GM12878 (cell line): ENCODE measurements around the gene SNX19. TPM values are rescaled to one million over a fixed set of nuclear protein-coding genes. Genes with fewer than 3 reads are reported as not detected.

Source experiments
- ATAC-seq: fragments of 200-7000 bp; cut with Tn5 transposase; 3 replicates; pipeline ENCODE4 v1.9.1; 2020; ENCODE audit warnings: mild to moderate bottlenecking, moderate library complexity
- BruUV-seq: library from RNA; stranded (reverse); fragments of 400-500 nt; replicated peaks from 2 replicates; lab custom pipeline; 2021; lab: Mats Ljungman, UMichigan
- CTCF ChIA-PET: fragments of 300-600 bp; sonication (Branson Sonifier 250); formaldehyde crosslinking; extraction: SDS; loops from one replicate; lab custom pipeline; 2021; ENCODE audit warnings: inconsistent platforms; lab: Yijun Ruan, JAX
- POLR2A ChIA-PET: fragments of 350-600 bp; formaldehyde crosslinking; extraction: SDS; loops from one replicate; lab custom pipeline; 2021; ENCODE audit warnings: inconsistent platforms; lab: Charles Lee
- RAD21 ChIA-PET: fragments of 300-600 bp; sonication (Branson Sonifier 250); formaldehyde crosslinking; loops from one replicate; lab custom pipeline; 2023; ENCODE audit warnings: antibody characterized with exemption; ENCODE audit not compliant: unreplicated experiment; lab: Charles Lee
- SMC1A ChIA-PET: fragments of 300-600 bp; sonication (Branson Sonifier 250); formaldehyde crosslinking; loops from one replicate; lab custom pipeline; 2023; ENCODE audit not compliant: unreplicated experiment, uncharacterized antibody; lab: Charles Lee
- DNase-seq: peaks from one replicate; pipeline ENCODE4 v3.0.0-alpha.2; 2011; ENCODE audit warnings: low read depth, low spot score
- FAIRE-seq: peaks from 3 replicates; lab custom pipeline; 2011; peaks lifted over from hg19 to GRCh38; lab: Jason Lieb, UNC
- H2AFZ ChIP-seq: 2 replicates; pipeline ENCODE4 v1.6.0; 2011; ENCODE audit warnings: low read depth, low read length, control low read depth; ENCODE audit not compliant: control insufficient read depth
- H3K27ac ChIP-seq: 2 replicates; pipeline ENCODE4 v1.5.1; 2011; ENCODE audit warnings: control low read depth; ENCODE audit not compliant: control insufficient read depth, insufficient read depth
- H3K27me3 ChIP-seq, 2 experiments: replicated peaks in 1 of 2; 2 replicates each; pipeline versions ENCODE4 v1.6.0 to v1.6.1; 2011; ENCODE audit warnings: low read length in 1 of 2; ENCODE audit not compliant: control insufficient read depth in 2 of 2, insufficient read depth in 2 of 2
- H3K36me3 ChIP-seq, 2 experiments: 2 replicates each; pipeline ENCODE4 v1.5.1; 2011; ENCODE audit warnings: low read length in 1 of 2; ENCODE audit not compliant: control insufficient read depth in 2 of 2, insufficient read depth in 2 of 2
- H3K4me1 ChIP-seq: 2 replicates; pipeline ENCODE4 v1.6.1; 2011; ENCODE audit warnings: mild to moderate bottlenecking, low read length, moderate library complexity, mixed read lengths; ENCODE audit not compliant: control insufficient read depth, insufficient read depth
- H3K4me2 ChIP-seq: 2 replicates; pipeline ENCODE4 v1.6.0; 2011; ENCODE audit warnings: control low read depth; ENCODE audit not compliant: control insufficient read depth, insufficient read depth
- H3K4me3 ChIP-seq: fragments of 200-600 bp; sonication (generic); 2 replicates; pipeline ENCODE4 v1.5.1; 2016
- H3K79me2 ChIP-seq: 2 replicates; pipeline ENCODE4 v1.6.0; 2011; ENCODE audit warnings: low read length; ENCODE audit not compliant: control insufficient read depth, insufficient read depth
- H3K9ac ChIP-seq: 2 replicates; pipeline ENCODE4 v1.8.0; 2011; ENCODE audit warnings: low read length, control low read depth, mixed read lengths; ENCODE audit not compliant: control insufficient read depth, insufficient read depth
- H3K9me3 ChIP-seq: replicated peaks from 3 replicates; pipeline ENCODE4 v1.5.1; 2011; ENCODE audit warnings: mild to moderate bottlenecking, low read length; ENCODE audit not compliant: control insufficient read depth, insufficient read depth
- H4K20me1 ChIP-seq: 2 replicates; pipeline ENCODE4 v1.6.0; 2011; ENCODE audit not compliant: control insufficient read depth, insufficient read depth
- BCL11A ChIP-seq: IDR thresholded peaks from 2 replicates; pipeline ENCODE4 v1.6.1; 2011; ENCODE audit warnings: low read depth, low read length
- HCFC1 ChIP-seq: fragments of 150-350 bp; IDR thresholded peaks from 2 replicates; pipeline ENCODE4 v1.6.1; 2014; ENCODE audit warnings: low read length
- NFIC ChIP-seq: IDR thresholded peaks from 2 replicates; pipeline ENCODE4 v1.6.1; 2012; ENCODE audit warnings: low read depth, mild to moderate bottlenecking, inconsistent platforms, low read length, moderate library complexity
- NFYA ChIP-seq: IDR thresholded peaks from 2 replicates; pipeline ENCODE4 v1.6.1; 2011; ENCODE audit warnings: low read depth, mild to moderate bottlenecking, low read length, improper control_type of control experiment, borderline replicate concordance
- NR2C1 ChIP-seq: fragments of 450-650 bp; IDR thresholded peaks from 2 replicates; pipeline ENCODE4 v1.6.1; 2017; ENCODE audit warnings: antibody characterized with exemption, mild to moderate bottlenecking, moderate library complexity
- SREBF2 ChIP-seq: IDR thresholded peaks from 2 replicates; pipeline ENCODE4 v1.6.1; 2012; ENCODE audit warnings: mild to moderate bottlenecking, low read length
- WGBS: methylation state at CpG from one replicate; pipeline ENCODE4 v1.1.6; 2016; ENCODE audit warnings: low lambda C conversion rate; ENCODE audit not compliant: insufficient replicate concordance, insufficient coverage; ENCODE audit errors: missing lambda C conversion rate; 5-methylcytosine and 5-hydroxymethylcytosine counted together
- in situ Hi-C: fragments of 300-500 bp; cut with MboI; formaldehyde crosslinking; loops from 9 replicates; pipeline ENCODE4 v1.14.3; 2018; ENCODE audit warnings: mixed read lengths
- intact Hi-C: fragments of 100-400 bp; cut with micrococcal nuclease; formaldehyde crosslinking; loops from one replicate; pipeline ENCODE4 v1.14.2; 2022; ENCODE audit not compliant: unreplicated experiment
- polyA plus RNA-seq, 11 experiments: library from polyadenylated mRNA; depleted of rRNA in 4 of 11; unstranded in 6 of 11; stranded (reverse) in 5 of 11; fragments of >200 nt; fragmentation: Nextera tagmentation in 4 of 11; fragmentation: Illumina TruSeq in 1 of 11; extraction: Ambion mirVana in 4 of 11; extraction: Trizol in 1 of 11; gene quantifications; 1 replicate in 1 of 11; 2 replicates in 10 of 11; pipeline versions ENCODE4 v1.2.1 to v1.2.3, GENCODE V29; 2011 to 2016; ENCODE audit warnings: inconsistent platforms in 2 of 11, missing spikeins in 2 of 11, low read depth in 1 of 11
- total RNA-seq, 4 experiments: library from RNA; depleted of rRNA in 3 of 4; stranded (reverse); fragments of >200 nt in 3 of 4; fragmentation: Illumina TruSeq in 1 of 4; extraction: Trizol in 1 of 4; gene quantifications; 2 replicates each; pipeline versions ENCODE4 v1.2.1 to v1.2.3, GENCODE V29; 2013 to 2021
- TF ChIP-seq, protein P1 (sequence below): fragments of 150-350 bp; IDR thresholded peaks from 2 replicates; pipeline ENCODE4 v1.6.1; 2016; ENCODE audit warnings: low read depth, low read length

SNX19 gene
- total and polyA plus RNA-seq, 10 of the 15 experiments (the other 5 are each of a cell fraction or from before 2014, with no cell fraction given) = 3.0 to 46.9 (median 30.4) TPM

DNA sequence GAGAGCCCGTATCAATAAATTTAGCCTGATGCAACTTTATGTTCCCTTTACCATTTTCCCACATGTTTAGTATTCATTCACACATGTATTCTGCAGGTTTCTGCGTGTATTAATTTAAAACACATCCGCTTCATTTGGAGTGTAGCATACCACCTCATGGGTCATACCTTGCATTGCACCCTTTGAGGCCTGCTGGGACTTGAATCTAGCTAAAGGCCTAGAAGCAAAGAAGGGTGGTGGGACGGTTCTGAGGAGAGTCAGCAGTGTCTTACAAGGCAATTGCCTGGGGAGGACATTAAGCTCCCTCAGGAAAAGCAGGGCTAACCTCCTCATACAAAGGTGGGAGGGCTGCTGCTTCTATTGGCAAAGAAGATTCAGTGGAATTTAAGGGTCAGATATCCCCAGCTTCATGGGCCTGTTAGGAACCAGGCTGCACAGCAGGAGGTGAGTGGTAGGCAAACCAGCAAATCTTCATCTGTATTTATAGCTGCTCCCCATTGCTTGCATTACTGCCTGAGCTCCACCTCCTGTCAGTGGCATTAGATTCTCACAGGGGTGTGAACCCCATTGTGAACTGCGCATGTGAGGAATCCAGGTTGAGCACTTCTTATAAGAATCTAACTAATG, 15.9 kb upstream of the SNX19 start:
- no TSS peak for BruUV-seq
- TF ChIP-seq NFIC (no peak), NFYA (no peak), BCL11A (no peak), HCFC1 (no peak), SREBF2 (no peak), NR2C1 (no peak)
- TF ChIP-seq, protein P1, sequence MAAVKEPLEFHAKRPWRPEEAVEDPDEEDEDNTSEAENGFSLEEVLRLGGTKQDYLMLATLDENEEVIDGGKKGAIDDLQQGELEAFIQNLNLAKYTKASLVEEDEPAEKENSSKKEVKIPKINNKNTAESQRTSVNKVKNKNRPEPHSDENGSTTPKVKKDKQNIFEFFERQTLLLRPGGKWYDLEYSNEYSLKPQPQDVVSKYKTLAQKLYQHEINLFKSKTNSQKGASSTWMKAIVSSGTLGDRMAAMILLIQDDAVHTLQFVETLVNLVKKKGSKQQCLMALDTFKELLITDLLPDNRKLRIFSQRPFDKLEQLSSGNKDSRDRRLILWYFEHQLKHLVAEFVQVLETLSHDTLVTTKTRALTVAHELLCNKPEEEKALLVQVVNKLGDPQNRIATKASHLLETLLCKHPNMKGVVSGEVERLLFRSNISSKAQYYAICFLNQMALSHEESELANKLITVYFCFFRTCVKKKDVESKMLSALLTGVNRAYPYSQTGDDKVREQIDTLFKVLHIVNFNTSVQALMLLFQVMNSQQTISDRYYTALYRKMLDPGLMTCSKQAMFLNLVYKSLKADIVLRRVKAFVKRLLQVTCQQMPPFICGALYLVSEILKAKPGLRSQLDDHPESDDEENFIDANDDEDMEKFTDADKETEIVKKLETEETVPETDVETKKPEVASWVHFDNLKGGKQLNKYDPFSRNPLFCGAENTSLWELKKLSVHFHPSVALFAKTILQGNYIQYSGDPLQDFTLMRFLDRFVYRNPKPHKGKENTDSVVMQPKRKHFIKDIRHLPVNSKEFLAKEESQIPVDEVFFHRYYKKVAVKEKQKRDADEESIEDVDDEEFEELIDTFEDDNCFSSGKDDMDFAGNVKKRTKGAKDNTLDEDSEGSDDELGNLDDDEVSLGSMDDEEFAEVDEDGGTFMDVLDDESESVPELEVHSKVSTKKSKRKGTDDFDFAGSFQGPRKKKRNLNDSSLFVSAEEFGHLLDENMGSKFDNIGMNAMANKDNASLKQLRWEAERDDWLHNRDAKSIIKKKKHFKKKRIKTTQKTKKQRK = no peak
- Histone ChIP-seq H3K4me3 (no peak overlapping the region), H3K79me2 (no peaks in the 10 kb centered on the region), H3K27me3 (no peaks in the 10 kb centered on the region), H4K20me1 (no peaks in the 10 kb centered on the region), H3K27ac (no peak overlapping the region), H2AFZ (no peak overlapping the region), H3K9ac (no peak overlapping the region), H3K36me3 (no peaks in the 10 kb centered on the region), H3K9me3 (no peaks in the 10 kb centered on the region), H3K4me2 (no peak overlapping the region), H3K4me1 (no peaks in the 10 kb centered on the region)
- intact Hi-C loops (no loop called here), in situ Hi-C loops (no loop called here)
- DNase-seq = no peak
- no peak for FAIRE-seq
- POLR2A ChIA-PET = no interaction called here
- RAD21 ChIA-PET = no interaction called here
- SMC1A ChIA-PET = interaction anchor here (1.7 kb wide), 1 partner anchor 17 kb away, joined by 3 read pairs; no protein-coding TSS in a partner anchor
- WGBS = 20% methylated on average over 5 of the region's 5 CpGs
- CTCF ChIA-PET = no interaction called here
- ATAC-seq = no peak
